ENCODE data around the gene KLHL36. TPM values are rescaled to one million over a fixed set of nuclear protein-coding genes. Genes with fewer than 3 reads are reported as not detected.

Gene KLHL36
- total RNA-seq, 1 experiment from 2014 or later: 36.7 TPM

- H3K4ac ChIP-seq (ENCODE audit: low read depth, low read length): no peak overlapping the region
- no CpG with 5 or more reads among the region's 16 CpGs for WGBS (ENCODE audit: extremely low coverage, insufficient read length, low lambda C conversion rate)
- no peaks in the 10 kb centered on the region for H3K36me3 Mint-ChIP-seq (ENCODE audit: insufficient read depth in 1 of 3, low read depth in 3 of 3)
These were observed 17.7 kb upstream of the KLHL36 start for GRCh38 chr16:84630446-84631152.

More at GRCh38 chr16:84630446-84631152, 17.7 kb upstream of the KLHL36 start:
- no peak overlapping the region for H2BK12ac ChIP-seq (ENCODE audit: insufficient read length, low read depth, low read length)
- H2AFZ ChIP-seq (ENCODE audit: low read length): no peak overlapping the region
- H3K27me3 ChIP-seq (ENCODE audit: insufficient read depth, low read length): no peaks in the 10 kb centered on the region
- DNase-seq: no peak
- no peaks in the 10 kb centered on the region for H3K9me3 Mint-ChIP-seq
- no peak overlapping the region for H3K23ac ChIP-seq (ENCODE audit: insufficient read length, low read depth, low read length)
- H3K27ac Mint-ChIP-seq: no peak overlapping the region
- no peak overlapping the region for H3K18ac ChIP-seq (ENCODE audit: insufficient read length, low read depth, low read length)
- no peak overlapping the region for H3K27ac ChIP-seq (ENCODE audit: insufficient read length, low read depth, low read length)
- no peak overlapping the region for H3T11ph ChIP-seq (ENCODE audit: low read length)
- H3K9ac ChIP-seq (ENCODE audit: extremely low read depth, insufficient read length, low read length): no peak overlapping the region
- no peaks in the 10 kb centered on the region; the same call in 1 of the 2 replicates for H3K4me1 ChIP-seq (ENCODE audit: insufficient read depth, low read length)
- H3K14ac ChIP-seq (ENCODE audit: insufficient read depth, low read length): no peak overlapping the region
- H3K4me1 Mint-ChIP-seq: peaks cover 5 to 19% of the 10 kb centered on the region in 2 experiments
- H2BK15ac ChIP-seq (ENCODE audit: low read depth, low read length): no peak overlapping the region
- TF ChIP-seq CTCF (conservative IDR thresholded peaks at IDR 0.05): no peak
- H4K5ac ChIP-seq (ENCODE audit: insufficient read length, low read depth, low read length): no peak overlapping the region
- H3K4me2 ChIP-seq (ENCODE audit: insufficient read depth, insufficient read length, low read length): no peak overlapping the region
- no peak overlapping the region for H2BK5ac ChIP-seq (ENCODE audit: insufficient read length, low read length)
- no peaks in the 10 kb centered on the region; the same call in 1 of the 2 replicates for H3K27me3 Mint-ChIP-seq (ENCODE audit: low read depth)
- H3K79me1 ChIP-seq (ENCODE audit: insufficient read depth, low read depth, low read length, poor library complexity, severe bottlenecking): no peaks in the 10 kb centered on the region
- no peak overlapping the region for H4K8ac ChIP-seq (replicated peaks; ENCODE audit: insufficient read length, low read depth, low read length)
- H2BK20ac ChIP-seq (ENCODE audit: low read depth, low read length, poor library complexity, severe bottlenecking): no peak overlapping the region
- H3K79me2 ChIP-seq (ENCODE audit: insufficient read depth, low read length): no peaks in the 10 kb centered on the region
- H4K20me1 ChIP-seq (ENCODE audit: control insufficient read depth, insufficient read depth, insufficient read length): no peaks in the 10 kb centered on the region
- H3K4me3 Mint-ChIP-seq: no peak overlapping the region
- H3K23me2 ChIP-seq (ENCODE audit: insufficient read length, low read depth, low read length, poor library complexity, severe bottlenecking): no peaks in the 10 kb centered on the region
- H4K91ac ChIP-seq (ENCODE audit: insufficient read length, low read depth, low read length): no peak overlapping the region
- H2BK120ac ChIP-seq (ENCODE audit: low read depth, low read length, poor library complexity, severe bottlenecking): no peak overlapping the region
- no peak overlapping the region for H2AK5ac ChIP-seq (ENCODE audit: insufficient read length, low read length)
- H3K56ac ChIP-seq (ENCODE audit: insufficient read length, low read depth, low read length): no peak overlapping the region
- H3K9me3 ChIP-seq (ENCODE audit: control insufficient read depth, low read depth, low read length): no peaks in the 10 kb centered on the region
